LNCaP clone FGC (cell line): ENCODE measurements around the gene SH2D3A.
A peak's percentile ranks its signal among the peaks of the same experiment; 100 is the strongest.

Experiments used
- DNase-seq: peaks from one replicate; pipeline ENCODE4 v3.0.0-alpha.2; 2011; ENCODE audit warnings: low read depth
- H3K4me3 ChIP-seq: 2 replicates; pipeline ENCODE4 v1.5.1; 2011; ENCODE audit warnings: mild to moderate bottlenecking, low read depth, low read length, control low read depth
- TF ChIP-seq, protein P1 (sequence below): IDR thresholded peaks from 2 replicates; pipeline ENCODE4 v1.5.1; 2012; ENCODE audit warnings: mild to moderate bottlenecking; ENCODE audit not compliant: control insufficient read depth, insufficient read depth; ENCODE audit errors: extremely low read depth

Gene SH2D3A

DNA sequence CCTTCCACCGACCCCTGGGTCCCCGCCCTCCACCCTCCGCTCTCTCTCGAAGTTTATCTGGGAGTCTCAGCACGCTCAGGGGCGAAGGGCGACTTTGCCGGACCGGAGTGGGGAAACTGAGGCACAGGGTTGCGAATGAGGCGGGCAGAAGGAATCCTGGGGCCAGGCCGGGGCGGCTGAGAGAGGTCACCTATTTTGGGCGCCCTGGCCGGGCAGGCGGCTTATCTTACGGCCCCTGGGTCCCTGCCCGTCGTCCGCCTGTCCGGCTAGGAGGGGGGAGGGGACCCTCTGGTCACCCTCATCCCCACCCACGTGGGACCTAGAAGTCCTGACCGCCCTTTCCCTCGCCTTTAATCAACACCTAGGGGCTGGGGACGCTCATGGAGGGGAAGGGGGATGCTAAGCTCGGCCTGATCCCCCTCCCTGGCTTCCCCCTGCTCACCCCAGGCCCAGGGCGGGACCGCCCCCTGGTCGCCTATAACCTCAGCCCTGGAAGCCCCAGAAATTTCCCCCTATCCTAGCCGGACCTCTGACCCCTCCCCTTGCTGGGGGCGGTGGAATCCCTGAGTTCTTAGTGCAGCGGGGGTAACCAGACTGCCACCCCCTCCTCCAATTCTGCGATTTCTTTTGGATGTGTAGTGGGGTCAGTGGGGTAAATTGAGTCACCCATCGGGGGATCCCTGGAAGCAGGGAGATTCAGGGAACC is 27.2 kb downstream of the SH2D3A start:
- H3K4me3 ChIP-seq = peak overlapping the region; percentile 93
- TF ChIP-seq, protein P1, sequence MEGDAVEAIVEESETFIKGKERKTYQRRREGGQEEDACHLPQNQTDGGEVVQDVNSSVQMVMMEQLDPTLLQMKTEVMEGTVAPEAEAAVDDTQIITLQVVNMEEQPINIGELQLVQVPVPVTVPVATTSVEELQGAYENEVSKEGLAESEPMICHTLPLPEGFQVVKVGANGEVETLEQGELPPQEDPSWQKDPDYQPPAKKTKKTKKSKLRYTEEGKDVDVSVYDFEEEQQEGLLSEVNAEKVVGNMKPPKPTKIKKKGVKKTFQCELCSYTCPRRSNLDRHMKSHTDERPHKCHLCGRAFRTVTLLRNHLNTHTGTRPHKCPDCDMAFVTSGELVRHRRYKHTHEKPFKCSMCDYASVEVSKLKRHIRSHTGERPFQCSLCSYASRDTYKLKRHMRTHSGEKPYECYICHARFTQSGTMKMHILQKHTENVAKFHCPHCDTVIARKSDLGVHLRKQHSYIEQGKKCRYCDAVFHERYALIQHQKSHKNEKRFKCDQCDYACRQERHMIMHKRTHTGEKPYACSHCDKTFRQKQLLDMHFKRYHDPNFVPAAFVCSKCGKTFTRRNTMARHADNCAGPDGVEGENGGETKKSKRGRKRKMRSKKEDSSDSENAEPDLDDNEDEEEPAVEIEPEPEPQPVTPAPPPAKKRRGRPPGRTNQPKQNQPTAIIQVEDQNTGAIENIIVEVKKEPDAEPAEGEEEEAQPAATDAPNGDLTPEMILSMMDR = no peak
- no peak for DNase-seq

DNA sequence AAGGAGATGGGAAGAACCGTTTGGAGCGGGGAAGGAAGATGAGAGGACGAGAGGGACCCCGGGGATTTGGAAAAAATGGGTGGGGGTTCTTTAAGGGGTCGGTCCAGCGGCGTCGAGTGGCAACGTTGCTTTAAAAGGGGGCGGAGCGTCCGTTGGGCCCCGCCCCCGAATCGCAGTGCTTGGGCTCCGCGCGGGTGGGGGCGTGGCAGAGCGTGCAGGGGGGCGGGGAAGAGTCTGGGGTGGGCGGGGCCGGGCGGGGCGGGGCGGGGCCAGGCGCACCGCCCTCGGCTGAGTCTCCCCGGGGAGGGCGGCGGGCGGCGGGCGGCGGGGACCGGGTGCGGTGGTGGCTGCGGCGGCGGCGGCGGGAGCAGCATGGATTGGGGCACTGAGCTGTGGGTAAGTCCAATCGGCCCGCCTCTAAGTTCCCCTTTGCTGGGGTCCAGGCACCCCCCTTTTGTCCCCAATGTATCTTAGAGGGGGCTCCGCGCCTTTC is 27.8 kb downstream of the SH2D3A start, which contains the start of gene TRIP10:
TRIP10 (plus strand) TSS at position 291 of the 493 bp plus-strand sequence; CDS start at position 373, 82 bp downstream.
- TF ChIP-seq, protein P1 = no peak
- peak within 1 kb of the TSS; percentile 93 for H3K4me3 ChIP-seq
- DNase-seq = no peak

DNA sequence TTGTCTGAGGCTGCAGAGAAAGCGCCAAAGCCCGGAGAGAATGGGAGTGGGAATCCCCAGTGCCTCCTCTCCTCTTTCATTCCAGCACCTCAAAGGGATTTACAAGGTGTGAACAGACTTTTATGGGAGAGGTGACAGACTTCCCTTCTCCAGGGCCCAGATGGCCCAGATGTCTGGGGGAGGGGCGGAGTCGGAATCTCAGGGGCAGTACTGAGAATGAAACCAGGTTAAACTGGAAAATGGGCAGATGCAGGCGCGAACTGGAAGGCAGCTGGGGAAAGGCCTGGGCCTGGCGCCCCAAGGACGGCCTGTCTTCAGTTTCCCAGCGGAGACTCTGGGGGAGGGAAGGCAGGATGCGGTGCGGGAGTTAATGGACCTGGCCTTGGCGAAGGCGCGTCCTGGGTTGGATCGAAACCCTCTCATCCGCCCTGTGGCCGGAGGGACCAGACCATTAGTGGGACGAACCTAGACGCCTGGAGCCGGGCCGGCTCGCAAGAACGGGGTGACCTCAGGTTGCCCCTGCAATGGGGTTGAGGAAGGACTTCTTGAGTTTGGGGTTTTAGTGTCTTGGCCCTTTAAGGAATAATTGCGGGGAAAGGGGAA is 28.3 kb downstream of the SH2D3A start:
- peak overlapping the region; percentile 36 for H3K4me3 ChIP-seq
- TF ChIP-seq, protein P1 = no peak
- DNase-seq = peak; percentile 52

DNA sequence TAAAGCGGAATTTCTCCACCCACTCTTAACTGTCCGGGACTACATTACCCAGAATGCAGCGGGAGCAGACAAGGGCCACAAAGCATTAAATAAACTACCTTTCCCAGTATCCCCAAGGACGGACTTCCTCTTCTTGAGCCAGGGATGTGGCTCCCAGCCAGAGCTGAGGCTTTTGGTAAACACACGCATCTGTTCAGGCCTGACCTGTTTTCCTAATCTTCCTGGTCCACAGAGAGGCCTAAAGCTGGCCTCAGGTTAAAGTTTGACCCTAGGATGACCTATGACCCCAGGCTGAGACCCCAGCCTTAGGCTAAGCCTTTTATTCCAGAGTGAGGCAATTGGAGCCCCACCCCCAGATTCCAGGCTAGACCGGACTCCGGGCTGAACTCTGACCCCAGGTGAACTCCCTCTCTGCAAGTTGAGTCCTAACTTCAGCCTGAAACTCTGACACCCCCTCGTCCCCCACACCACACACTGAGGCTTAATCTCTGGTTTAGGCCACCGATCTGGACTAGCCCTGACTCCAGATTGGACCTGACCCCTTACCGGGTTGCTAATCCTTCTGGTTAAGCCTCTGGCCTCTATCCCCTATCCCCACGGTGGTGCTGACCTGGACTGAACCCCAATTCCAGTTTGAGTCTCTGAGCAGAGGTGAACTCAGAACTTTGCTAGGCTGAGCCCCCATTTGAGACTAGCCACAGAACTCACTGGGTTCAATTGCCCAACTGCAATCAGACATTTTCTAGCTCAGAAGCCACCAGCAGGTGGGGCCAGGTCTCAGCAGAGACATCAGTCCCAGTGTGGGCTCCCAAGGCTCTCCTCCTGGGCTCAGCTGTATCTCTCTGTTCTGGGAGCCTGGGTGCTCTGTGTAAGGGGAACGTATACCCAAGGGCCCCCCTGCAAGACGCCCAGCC is 29.1 kb downstream of the SH2D3A start:
- TF ChIP-seq, protein P1 = peak; percentile 72
- H3K4me3 ChIP-seq = no peak overlapping the region
- peak; percentile 100 for DNase-seq

DNA sequence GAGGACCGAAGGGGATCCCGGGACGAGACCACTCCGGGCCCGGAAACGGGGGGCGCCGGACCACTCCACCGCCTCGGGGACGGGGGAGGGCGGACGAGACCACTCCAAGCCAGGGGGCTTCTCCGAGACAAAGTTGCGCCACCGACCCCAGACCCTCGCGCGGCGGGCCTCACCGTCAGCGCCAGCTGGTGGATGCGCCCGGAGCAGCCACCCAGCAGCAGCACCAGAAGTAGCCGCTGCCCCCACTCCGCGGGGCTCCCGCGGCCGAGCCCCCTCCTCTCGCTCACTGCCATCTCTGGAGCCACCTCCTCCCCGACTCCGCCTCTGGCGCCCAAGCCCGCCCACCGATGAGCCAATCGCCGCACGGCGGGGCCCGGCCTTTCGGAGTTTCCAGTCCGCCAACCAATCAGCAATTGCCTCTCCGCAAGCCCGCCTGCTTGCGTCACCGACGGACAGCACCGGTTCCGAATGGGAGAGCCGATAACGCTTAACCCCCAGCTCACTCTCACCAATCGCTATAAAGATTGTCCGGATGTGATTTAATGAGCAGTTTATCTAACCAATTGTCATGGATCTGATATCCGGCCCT is 29.9 kb downstream of the SH2D3A start, which contains the start of gene GPR108:
GPR108 (minus strand) TSS at position 297 of the 589 bp plus-strand sequence; CDS start at position 293, 4 bp downstream.
- H3K4me3 ChIP-seq = peak within 1 kb of the TSS; percentile 97
- DNase-seq = no peak
- TF ChIP-seq, protein P1 = no peak

DNA sequence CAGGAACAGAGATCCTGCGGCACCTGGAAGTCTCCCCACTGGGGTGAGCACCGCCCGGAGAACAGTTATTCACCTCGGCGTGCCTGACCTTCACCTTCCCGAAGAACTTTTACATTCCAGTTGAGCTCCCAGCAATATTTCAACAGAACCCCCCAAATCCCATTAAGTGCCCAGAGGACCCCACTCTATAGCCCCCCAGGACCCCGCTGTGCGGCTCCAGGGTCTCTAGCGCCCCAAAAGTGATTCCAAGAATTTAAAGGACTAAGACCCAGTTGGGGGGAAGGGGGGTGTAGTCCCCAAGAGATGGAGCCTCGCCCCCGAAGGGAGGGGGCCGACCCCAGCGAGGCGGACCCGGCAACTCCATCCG is 30.3 kb downstream of the SH2D3A start:
- TF ChIP-seq, protein P1 = no peak
- peak overlapping the region; percentile 97 for H3K4me3 ChIP-seq

More for the DNA sequence above, 30.3 kb downstream of the SH2D3A start:
- DNase-seq = no peak
